H1 (cell line): ENCODE results near the gene ZDHHC17. TPM values are rescaled to one million over a fixed set of nuclear protein-coding genes. Genes with fewer than 3 reads are reported as not detected.

Source experiments
- CHD1 ChIP-seq: IDR thresholded peaks from 2 replicates; pipeline ENCODE4 v1.6.1; 2012; ENCODE audit warnings: low read depth, low read length, improper control_type of control experiment
- EGR1 ChIP-seq: IDR thresholded peaks from 2 replicates; pipeline ENCODE4 v1.6.1; 2011; ENCODE audit warnings: low read depth, low read length, borderline replicate concordance
- GTF2F1 ChIP-seq: IDR thresholded peaks from 2 replicates; pipeline ENCODE4 v1.6.1; 2012; ENCODE audit warnings: low read depth, low read length, improper control_type of control experiment, borderline replicate concordance
- KDM5A ChIP-seq: fragments of 200-600 bp; IDR thresholded peaks from 2 replicates; pipeline ENCODE4 v1.7.1; 2012; ENCODE audit warnings: mild to moderate bottlenecking, low read length, inconsistent platforms, mixed read lengths
- PHF8 ChIP-seq: fragments of 200-600 bp; sonication (generic); conservative IDR thresholded peaks from 2 replicates; pipeline ENCODE4 v1.7.1; 2012; ENCODE audit warnings: low read depth, mild to moderate bottlenecking, inconsistent platforms, low read length, moderate library complexity
- RBBP5 ChIP-seq: IDR thresholded peaks from 2 replicates; pipeline ENCODE4 v1.7.1; 2012; ENCODE audit warnings: low read depth, mild to moderate bottlenecking, inconsistent platforms, low read length, moderate library complexity, borderline replicate concordance
- SIX5 ChIP-seq: IDR thresholded peaks from 2 replicates; pipeline ENCODE4 v1.6.1; 2011; ENCODE audit warnings: mild to moderate bottlenecking, low read depth, low read length
- SUZ12 ChIP-seq: fragments of 200-600 bp; sonication (generic); IDR thresholded peaks from 2 replicates; pipeline ENCODE4 v1.6.1; 2012; ENCODE audit warnings: mild to moderate bottlenecking, inconsistent platforms, low read length, moderate library complexity, mixed read lengths
- polyA plus RNA-seq, 7 experiments: library from polyadenylated mRNA; depleted of rRNA in 3 of 7; stranded (reverse) in 5 of 7; unstranded in 2 of 7; fragments of >200 nt in 5 of 7; fragments of 200-250 nt in 2 of 7; gene quantifications; 1 replicate in 5 of 7; 2 replicates in 1 of 7; 4 replicates in 1 of 7; pipeline versions ENCODE4 v1.2.1 to v1.2.3, GENCODE V29; 2011 to 2013; ENCODE audit warnings: missing spikeins in 2 of 7, mixed read lengths in 2 of 7
- total RNA-seq: library from RNA; stranded (reverse); fragmentation: NEBNext Ultra II Directional; extraction: Animal tissue kit (Norgen Biotek cat#: 25700); gene quantifications from 2 replicates; pipeline ENCODE4 v1.2.1, GENCODE V29; 2021

Gene ZDHHC17
- total and polyA plus RNA-seq, 2 of the 8 experiments (the other 6 are each of a cell fraction or from before 2014, with no cell fraction given), result 27.6 to 28.9 TPM

DNA sequence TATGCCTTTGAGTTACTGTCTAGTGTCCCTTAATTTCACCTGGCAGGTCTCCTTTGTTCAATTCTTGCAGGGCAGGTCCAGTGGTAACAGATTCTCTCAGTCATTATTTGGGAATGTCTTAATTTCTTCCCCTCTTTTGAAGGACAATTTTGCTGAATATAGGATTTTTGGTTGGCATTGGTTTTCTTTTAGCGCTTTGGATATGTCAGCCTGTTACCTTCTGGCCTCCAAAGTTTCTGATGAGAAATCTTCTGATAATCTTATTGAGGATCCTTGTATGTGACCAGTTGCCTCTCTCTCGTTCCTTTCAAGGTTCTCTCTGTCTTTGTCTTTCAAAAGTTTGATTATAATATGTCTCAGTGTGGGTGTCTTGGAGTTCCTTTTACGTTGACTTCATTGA, 38.1 kb downstream of the ZDHHC17 start (continued):
- no peak for TF ChIP-seq RBBP5
- TF ChIP-seq KDM5A, result no peak
- TF ChIP-seq PHF8, result no peak
- TF ChIP-seq GTF2F1, result no peak
- no peak for TF ChIP-seq EGR1
- no peak for TF ChIP-seq SUZ12
- TF ChIP-seq SIX5, result no peak
- TF ChIP-seq CHD1, result no peak
- TF ChIP-seq, all 59 proteins: peak for 0
